Middle frontal gyrus (tissue), 1 donor: ENCODE data around the gene ADAMTS9.
"Not testable (repeated sequence)": the region's sequence is repeated elsewhere in the genome, so short reads cannot be mapped to it uniquely, and the experiment has no call there.

Experiments used
- DNase-seq: peaks from one replicate; pipeline ENCODE4 v3.0.0-alpha.2; 2015; ENCODE audit warnings: low spot score; ENCODE audit errors: extremely low spot score

The ADAMTS9 gene

GRCh38 chr3:64546856-64547255, 140.9 kb downstream of the ADAMTS9 start:
- DNase-seq = no peak

- DNase-seq = not testable (repeated sequence)
Measured at GRCh38 chr3:64545239-64545638, 142.6 kb downstream of the ADAMTS9 start.

GRCh38 chr3:64541803-64542202, 146.0 kb downstream of the ADAMTS9 start:
- DNase-seq = no peak

GRCh38 chr3:64539451-64540196, 148.2 kb downstream of the ADAMTS9 start:
- DNase-seq = no peak

GRCh38 chr3:64536166-64536565, 151.6 kb downstream of the ADAMTS9 start:
- DNase-seq = no peak

- DNase-seq = peak; percentile 68
Measured at GRCh38 chr3:64533617-64534317, 154.0 kb downstream of the ADAMTS9 start.

GRCh38 chr3:64530434-64531049, 157.3 kb downstream of the ADAMTS9 start:
- peak; percentile 79 for DNase-seq

- DNase-seq = no peak
Measured at GRCh38 chr3:64523324-64523723, 164.5 kb downstream of the ADAMTS9 start.

GRCh38 chr3:64520334-64520733, 167.5 kb downstream of the ADAMTS9 start:
- DNase-seq = no peak

- no peak for DNase-seq
Measured at GRCh38 chr3:64518950-64519349, 168.8 kb downstream of the ADAMTS9 start.

- DNase-seq = no peak
Measured at GRCh38 chr3:64518496-64518895, 169.3 kb downstream of the ADAMTS9 start.

GRCh38 chr3:64514889-64515288, 172.9 kb downstream of the ADAMTS9 start:
- no peak for DNase-seq

GRCh38 chr3:64509206-64509605, 178.6 kb downstream of the ADAMTS9 start:
- DNase-seq = no peak

GRCh38 chr3:64508140-64508539, 179.7 kb downstream of the ADAMTS9 start:
- no peak for DNase-seq

GRCh38 chr3:64506255-64506654, 181.5 kb downstream of the ADAMTS9 start:
- no peak for DNase-seq

GRCh38 chr3:64505419-64505818, 182.4 kb downstream of the ADAMTS9 start:
- DNase-seq = no peak

GRCh38 chr3:64502284-64502683, 185.5 kb downstream of the ADAMTS9 start:
- no peak for DNase-seq

- no peak for DNase-seq
Measured at GRCh38 chr3:64501298-64501906, 186.4 kb downstream of the ADAMTS9 start.

- no peak for DNase-seq
Measured at GRCh38 chr3:64496786-64497490, 190.9 kb downstream of the ADAMTS9 start.

GRCh38 chr3:64495781-64496334, 191.9 kb downstream of the ADAMTS9 start:
- DNase-seq = no peak
